Measurements from ENCODE around the gene PHF13.
"Not testable (repeated sequence)": the region's sequence is repeated elsewhere in the genome, so short reads cannot be mapped to it uniquely, and the experiment has no call there.

PHF13 gene

DNA sequence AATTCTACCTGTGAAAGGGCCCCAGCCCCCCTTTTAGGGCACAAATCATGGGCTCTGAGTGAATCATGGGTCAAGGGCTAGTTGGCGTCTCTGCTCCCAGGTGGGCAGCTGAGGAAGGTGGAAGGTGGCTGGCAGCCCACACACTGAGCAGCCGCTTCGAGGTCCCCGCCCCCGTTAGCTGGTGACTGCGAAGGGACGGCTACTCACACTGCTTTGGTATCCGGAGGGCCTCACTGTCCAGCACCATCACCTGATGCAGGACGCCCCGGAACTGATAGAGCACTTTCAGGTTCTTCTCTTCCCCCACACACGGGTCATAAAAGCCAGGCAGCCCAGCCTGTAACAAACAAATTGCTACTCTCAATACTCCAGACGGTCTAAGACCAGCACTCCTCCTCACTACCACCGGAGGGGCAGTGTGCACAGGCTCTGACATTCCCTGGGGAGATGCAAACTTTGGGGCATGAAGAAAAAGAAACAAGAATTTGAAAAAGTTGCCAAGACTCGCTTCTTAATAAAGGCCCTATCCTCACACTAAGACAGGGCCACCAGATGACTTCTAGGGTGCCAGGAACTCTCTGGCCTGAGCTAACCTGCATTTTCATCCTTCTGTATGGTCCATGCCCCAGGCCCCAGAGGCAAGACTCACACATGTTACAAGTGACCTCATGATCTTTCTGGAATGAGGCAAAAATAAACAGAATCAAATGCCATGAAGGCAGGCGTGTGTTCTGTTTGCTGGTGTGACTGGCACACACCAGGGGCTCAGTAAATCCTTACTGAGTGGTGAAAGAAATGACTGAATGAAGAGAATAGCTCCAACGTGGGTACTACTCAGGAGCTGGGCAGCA lies 22.6 kb downstream of the PHF13 start:
- peaks cover 72% of the 10 kb centered on the region for H3K36me3 ChIP-seq (ENCODE audit: insufficient read depth, low read length)
- TF ChIP-seq FOXP2 (optimal IDR thresholded peaks at IDR 0.05; ENCODE audit: control extremely low read depth, extremely low read length, insufficient read depth) (no peak), POLR2AphosphoS5 (IDR thresholded peaks at IDR 0.05; ENCODE audit: borderline replicate concordance, low read depth, low read length) (no peak), EZH2 (IDR thresholded peaks at IDR 0.05) (no peak)

DNA sequence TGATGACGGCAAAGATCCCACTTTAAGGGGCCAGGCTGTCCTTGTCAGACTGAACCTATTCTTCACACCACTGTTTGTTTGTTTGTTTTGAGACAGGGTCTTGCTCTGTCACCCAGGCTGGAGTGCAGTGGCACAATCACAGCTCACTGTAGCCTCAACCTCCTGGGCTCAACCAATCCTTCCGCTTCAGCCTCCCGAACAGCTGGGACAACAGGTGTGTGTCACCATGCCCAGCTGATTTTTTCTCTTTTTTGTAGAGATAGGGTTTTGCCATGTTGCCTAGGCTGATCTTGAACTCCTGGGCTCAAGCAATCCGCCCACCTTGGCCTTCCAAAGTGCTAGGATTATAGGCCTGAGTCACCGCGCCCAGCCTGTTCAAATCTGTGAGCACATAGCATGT lies 23.2 kb downstream of the PHF13 start:
- peaks cover 76% of the 10 kb centered on the region for H3K36me3 ChIP-seq (ENCODE audit: insufficient read depth, low read length)
- not testable (repeated sequence) for H3K9ac ChIP-seq (ENCODE audit: insufficient read length)

More for the DNA sequence above, 22.6 kb downstream of the PHF13 start:
- H3K9ac ChIP-seq (ENCODE audit: insufficient read length), result no peak overlapping the region
- H3K9me3 ChIP-seq (ENCODE audit: low read depth, low read length), result no peaks in the 10 kb centered on the region
- no peak for DNase-seq (ENCODE audit: low read depth, low spot score)
- H3K4me3 ChIP-seq, result no peak overlapping the region
- H3K27ac ChIP-seq, result no peak overlapping the region

DNA sequence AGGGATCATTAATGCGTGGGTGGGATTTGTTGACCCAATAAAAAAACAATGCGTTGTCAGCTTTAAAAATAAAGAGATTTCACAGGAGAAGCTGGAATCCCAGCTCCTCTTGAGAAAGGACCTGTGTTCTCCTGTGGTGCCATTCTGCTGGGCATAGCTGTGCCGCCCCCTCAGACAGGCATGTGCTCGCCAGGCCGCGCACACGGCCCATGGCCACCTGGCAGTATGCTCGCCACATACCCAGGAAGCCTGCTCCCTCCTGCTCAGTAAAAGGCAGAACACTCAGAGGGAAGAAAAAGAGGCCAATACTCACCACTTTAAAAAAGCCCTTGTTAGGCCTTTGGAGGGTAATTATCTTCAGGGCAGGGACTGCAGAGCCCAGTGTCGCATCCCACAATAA lies 24.2 kb downstream of the PHF13 start:
- Histone ChIP-seq H3K36me3 (ENCODE audit: insufficient read depth, low read length) (peaks cover 71% of the 10 kb centered on the region), H3K27ac (no peak overlapping the region)

More for the DNA sequence above, 23.2 kb downstream of the PHF13 start:
- not testable (repeated sequence) for H3K9me3 ChIP-seq (ENCODE audit: low read depth, low read length); H3K27ac ChIP-seq; H3K4me3 ChIP-seq; DNase-seq (ENCODE audit: low read depth, low spot score)

DNA sequence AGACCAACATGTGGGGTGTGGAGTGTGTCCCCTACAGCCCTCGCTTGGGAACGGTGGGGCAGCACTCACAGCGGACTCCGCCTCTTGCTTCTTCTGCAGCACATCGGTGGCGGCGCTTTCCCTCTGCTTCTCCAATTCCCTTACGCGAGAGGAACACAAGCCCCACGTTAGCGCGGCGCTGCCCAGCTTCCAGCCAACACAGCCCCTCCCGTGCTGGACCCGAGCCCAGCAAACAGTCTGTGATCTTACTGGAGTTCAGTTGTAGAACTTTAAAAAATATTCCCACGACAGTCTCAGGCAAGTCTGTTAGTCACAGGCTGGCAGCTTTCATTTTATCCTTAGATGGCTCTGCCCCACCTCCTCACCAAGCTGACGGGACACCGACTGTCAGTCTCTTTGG lies 24.7 kb downstream of the PHF13 start:
- TF ChIP-seq FOXP2 (optimal IDR thresholded peaks at IDR 0.05; ENCODE audit: control extremely low read depth, extremely low read length, insufficient read depth) (no peak), EZH2 (IDR thresholded peaks at IDR 0.05) (no peak), POLR2AphosphoS5 (IDR thresholded peaks at IDR 0.05; ENCODE audit: borderline replicate concordance, low read depth, low read length) (no peak)
- Histone ChIP-seq H3K9ac (ENCODE audit: insufficient read length) (no peak overlapping the region), H3K4me3 (no peak overlapping the region), H3K9me3 (ENCODE audit: low read depth, low read length) (no peaks in the 10 kb centered on the region), H3K27ac (no peak overlapping the region), H3K36me3 (ENCODE audit: insufficient read depth, low read length) (peaks cover 67% of the 10 kb centered on the region)
- DNase-seq (ENCODE audit: low read depth, low spot score), result no peak

More for the DNA sequence above, 24.2 kb downstream of the PHF13 start:
- Histone ChIP-seq H3K9ac (ENCODE audit: insufficient read length) (no peak overlapping the region), H3K9me3 (ENCODE audit: low read depth, low read length) (no peaks in the 10 kb centered on the region), H3K4me3 (no peak overlapping the region)
- no peak for TF ChIP-seq POLR2AphosphoS5 (IDR thresholded peaks at IDR 0.05; ENCODE audit: borderline replicate concordance, low read depth, low read length)
- no peak for TF ChIP-seq FOXP2 (optimal IDR thresholded peaks at IDR 0.05; ENCODE audit: control extremely low read depth, extremely low read length, insufficient read depth)
- TF ChIP-seq EZH2 (IDR thresholded peaks at IDR 0.05), result no peak
- DNase-seq (ENCODE audit: low read depth, low spot score), result no peak

DNA sequence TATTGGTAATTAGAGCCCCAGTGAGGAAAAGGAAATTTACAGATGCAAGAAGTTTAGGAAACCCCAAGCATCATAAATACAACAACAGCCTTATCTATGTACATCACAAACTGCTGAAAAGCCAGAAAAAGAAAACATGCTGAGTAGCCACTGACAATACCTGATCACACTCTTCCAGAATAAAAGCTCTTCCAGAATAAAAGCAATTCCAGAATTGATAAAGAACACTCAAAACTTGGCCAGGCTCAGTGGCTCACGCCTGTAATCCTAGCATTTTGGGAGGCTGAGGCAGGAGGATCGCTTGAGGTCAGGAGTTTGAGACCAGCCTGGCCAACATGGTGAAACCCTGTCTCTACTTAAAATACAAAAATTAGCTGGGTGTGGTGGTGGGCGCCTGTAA lies 27.3 kb downstream of the PHF13 start:
- H3K9me3 ChIP-seq (ENCODE audit: low read depth, low read length); H3K27ac ChIP-seq; H3K9ac ChIP-seq (ENCODE audit: insufficient read length); DNase-seq (ENCODE audit: low read depth, low spot score); H3K4me3 ChIP-seq: not testable (repeated sequence)
- peaks cover 58% of the 10 kb centered on the region; the same call in 1 of the 2 replicates for H3K36me3 ChIP-seq (ENCODE audit: insufficient read depth, low read length)

DNA sequence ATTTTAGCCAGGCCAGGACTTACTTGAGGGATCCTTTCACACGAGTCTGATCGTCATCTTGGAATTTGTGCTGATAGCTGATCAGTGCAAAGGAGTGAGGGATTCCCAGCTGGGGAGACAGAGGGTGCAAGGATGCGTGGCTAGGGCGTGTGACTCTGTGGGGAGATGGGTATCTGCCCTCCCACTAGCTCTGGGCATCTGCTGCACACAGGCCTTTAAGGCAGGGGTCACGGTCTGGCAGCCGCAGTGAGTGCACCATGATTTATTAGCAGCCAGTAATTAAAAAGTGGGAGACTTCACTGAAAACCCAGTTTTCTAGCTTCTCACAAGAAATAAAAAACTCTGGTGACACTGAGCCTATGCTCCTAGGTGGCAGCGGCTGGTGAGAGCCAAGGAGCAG lies 31.5 kb downstream of the PHF13 start:
- Histone ChIP-seq H3K36me3 (ENCODE audit: insufficient read depth, low read length) (peaks cover 28% of the 10 kb centered on the region; the same call in 1 of the 2 replicates), H3K27ac (no peak overlapping the region), H3K9ac (ENCODE audit: insufficient read length) (no peak overlapping the region), H3K4me3 (no peak overlapping the region), H3K9me3 (ENCODE audit: low read depth, low read length) (no peaks in the 10 kb centered on the region)
- TF ChIP-seq FOXP2 (optimal IDR thresholded peaks at IDR 0.05; ENCODE audit: control extremely low read depth, extremely low read length, insufficient read depth), result no peak
- no peak for TF ChIP-seq POLR2AphosphoS5 (IDR thresholded peaks at IDR 0.05; ENCODE audit: borderline replicate concordance, low read depth, low read length)
- no peak for DNase-seq (ENCODE audit: low read depth, low spot score)

DNA sequence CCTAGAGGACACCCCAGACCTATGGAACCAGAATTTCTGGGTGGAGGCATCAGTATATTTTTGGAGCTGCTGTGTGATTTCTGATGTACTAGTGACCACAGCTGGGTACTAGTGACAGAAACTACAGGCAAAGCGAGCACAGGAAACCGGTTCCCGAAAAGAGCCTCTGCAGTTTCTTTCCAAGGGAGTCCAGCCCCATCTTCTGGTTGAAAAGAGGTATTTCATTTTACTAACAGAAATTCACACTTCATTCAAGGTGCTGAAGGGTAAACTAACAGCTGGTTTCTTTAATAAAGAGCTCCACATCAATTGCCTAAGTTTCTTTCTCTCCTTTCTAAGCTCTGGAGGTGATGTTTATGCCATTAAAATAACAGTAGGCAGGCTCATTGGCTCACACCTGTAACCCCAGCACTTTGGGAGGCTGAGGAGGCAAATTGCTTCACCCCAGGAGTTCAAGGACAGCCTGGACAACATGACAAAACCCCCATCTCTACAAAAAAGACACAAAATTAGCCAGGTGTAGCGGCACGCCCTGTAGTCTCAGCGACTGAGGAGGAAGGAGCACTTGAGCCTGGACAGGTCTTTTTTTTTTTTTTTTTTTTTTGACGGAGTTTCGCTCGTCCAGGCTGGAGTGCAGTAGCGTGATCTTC lies 33.1 kb downstream of the PHF13 start:
- H3K4me3 ChIP-seq, result no peak overlapping the region
- no peaks in the 10 kb centered on the region for H3K9me3 ChIP-seq (ENCODE audit: low read depth, low read length)
- H3K27ac ChIP-seq, result no peak overlapping the region
- DNase-seq (ENCODE audit: low read depth, low spot score), result no peak
- peaks cover 24% of the 10 kb centered on the region for H3K36me3 ChIP-seq (ENCODE audit: insufficient read depth, low read length)
- TF ChIP-seq EZH2 (IDR thresholded peaks at IDR 0.05) (no peak), POLR2AphosphoS5 (IDR thresholded peaks at IDR 0.05; ENCODE audit: borderline replicate concordance, low read depth, low read length) (no peak), FOXP2 (optimal IDR thresholded peaks at IDR 0.05; ENCODE audit: control extremely low read depth, extremely low read length, insufficient read depth) (no peak)
- no peak overlapping the region for H3K9ac ChIP-seq (ENCODE audit: insufficient read length)

DNA sequence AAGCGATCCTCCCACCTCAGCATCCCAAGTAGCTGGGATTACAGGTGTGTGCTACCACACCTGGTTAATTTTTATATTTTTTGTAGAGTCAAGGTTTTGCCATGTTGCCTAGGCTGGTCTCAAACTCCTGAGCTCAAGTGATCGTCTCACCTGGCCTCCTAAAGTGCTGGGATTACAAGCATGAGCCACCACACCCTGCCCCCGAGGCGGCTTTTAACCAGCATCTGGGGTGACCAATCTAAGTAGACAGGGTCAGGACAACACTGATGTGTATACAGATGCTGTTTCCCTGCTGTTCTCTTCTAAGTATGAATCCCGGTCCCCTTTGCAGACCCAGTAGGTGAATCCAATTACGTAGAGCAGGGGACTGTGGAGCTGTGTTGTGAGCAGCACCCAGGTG lies 35.0 kb downstream of the PHF13 start:
- Histone ChIP-seq H3K9me3 (ENCODE audit: low read depth, low read length) (no peaks in the 10 kb centered on the region), H3K9ac (ENCODE audit: insufficient read length) (no peak overlapping the region), H3K4me3 (no peak overlapping the region), H3K27ac (no peak overlapping the region), H3K36me3 (ENCODE audit: insufficient read depth, low read length) (peaks cover 34% of the 10 kb centered on the region)
- no peak for TF ChIP-seq FOXP2 (optimal IDR thresholded peaks at IDR 0.05; ENCODE audit: control extremely low read depth, extremely low read length, insufficient read depth)
- no peak for TF ChIP-seq EZH2 (IDR thresholded peaks at IDR 0.05)
- no peak for TF ChIP-seq POLR2AphosphoS5 (IDR thresholded peaks at IDR 0.05; ENCODE audit: borderline replicate concordance, low read depth, low read length)
- DNase-seq (ENCODE audit: low read depth, low spot score), result no peak

DNA sequence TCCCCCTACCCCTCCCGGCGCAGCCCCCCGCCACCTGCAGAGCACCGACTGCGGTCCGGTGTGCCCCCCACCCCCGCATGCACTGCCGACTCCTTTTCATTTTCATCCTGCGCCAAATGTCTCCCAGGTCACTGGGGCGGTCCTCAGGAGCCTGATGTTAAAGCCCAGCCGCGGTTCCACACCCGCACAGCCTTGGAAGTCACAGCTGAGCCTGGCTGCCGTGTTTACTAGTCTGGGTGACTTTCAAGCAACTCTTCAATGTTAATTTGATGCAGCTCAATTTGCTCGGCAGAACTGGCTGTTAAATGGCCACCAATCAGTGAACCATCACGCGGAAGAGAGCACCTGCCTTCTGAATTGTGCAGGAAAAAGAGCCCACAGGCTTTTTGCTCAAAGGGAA lies 38.4 kb downstream of the PHF13 start:
- DNase-seq (ENCODE audit: low read depth, low spot score), result no peak
- Histone ChIP-seq H3K27ac (no peak overlapping the region), H3K9me3 (ENCODE audit: low read depth, low read length) (no peaks in the 10 kb centered on the region), H3K4me3 (no peak overlapping the region), H3K36me3 (ENCODE audit: insufficient read depth, low read length) (peaks cover 32% of the 10 kb centered on the region), H3K9ac (ENCODE audit: insufficient read length) (no peak overlapping the region)
- TF ChIP-seq FOXP2 (optimal IDR thresholded peaks at IDR 0.05; ENCODE audit: control extremely low read depth, extremely low read length, insufficient read depth), result no peak
- no peak for TF ChIP-seq EZH2 (IDR thresholded peaks at IDR 0.05)
- TF ChIP-seq POLR2AphosphoS5 (IDR thresholded peaks at IDR 0.05; ENCODE audit: borderline replicate concordance, low read depth, low read length), result no peak
